Epidermal melanocyte (primary cell): ENCODE measurements around the gene SATB2.

Experiments used
- DNase-seq: peaks from one replicate; pipeline ENCODE4 v3.0.0; 2011; ENCODE audit warnings: low spot score; ENCODE audit not compliant: insufficient read length

The SATB2 gene

DNA sequence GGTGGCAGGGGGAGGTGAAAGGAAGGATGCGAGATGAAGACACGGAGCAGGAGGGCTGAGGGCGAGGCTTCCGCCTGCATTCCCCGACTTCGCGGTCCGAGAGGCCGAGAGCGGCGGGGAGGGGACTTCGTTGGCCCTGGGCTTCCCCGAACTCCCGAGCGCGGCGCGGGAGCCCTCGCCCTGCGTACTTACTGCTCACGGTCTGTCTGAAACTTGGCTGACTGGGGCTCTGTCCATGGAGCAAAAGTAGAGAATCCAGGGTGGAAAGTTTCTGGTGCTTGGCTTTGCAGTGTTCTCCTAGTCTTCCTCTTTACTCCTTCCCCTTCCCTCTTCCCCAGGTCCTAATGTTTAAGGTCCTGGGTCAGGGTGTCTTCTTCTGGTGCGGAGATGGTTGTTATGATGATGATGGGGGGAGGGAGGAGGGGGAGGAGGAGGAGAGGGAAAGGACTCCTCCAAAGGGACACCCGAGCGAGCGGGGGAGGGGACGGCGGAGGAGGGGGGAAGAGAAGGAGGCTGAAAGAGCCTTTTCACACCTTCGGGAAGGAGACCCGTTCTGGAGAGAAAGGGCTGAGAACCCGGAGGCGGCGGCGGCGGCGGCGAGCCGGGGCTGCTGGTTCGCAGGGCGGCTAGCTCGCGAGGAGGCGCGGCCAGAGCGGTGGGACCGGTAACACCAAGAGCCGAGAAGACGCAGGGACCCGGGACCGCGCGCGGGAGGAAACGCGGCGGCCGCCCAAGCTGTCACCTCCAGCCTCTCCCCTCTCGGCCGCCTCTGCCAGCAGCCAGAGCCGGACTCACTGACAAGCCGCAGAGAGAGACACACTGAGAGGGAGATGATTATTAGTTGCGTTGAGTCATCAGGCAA, at the start of gene SATB2:
Gene SATB2 (minus strand): TSS at position 793 of the 862 bp plus-strand sequence. CDS start 1,902 bp downstream, outside the sequence.
- no peak for DNase-seq

DNA sequence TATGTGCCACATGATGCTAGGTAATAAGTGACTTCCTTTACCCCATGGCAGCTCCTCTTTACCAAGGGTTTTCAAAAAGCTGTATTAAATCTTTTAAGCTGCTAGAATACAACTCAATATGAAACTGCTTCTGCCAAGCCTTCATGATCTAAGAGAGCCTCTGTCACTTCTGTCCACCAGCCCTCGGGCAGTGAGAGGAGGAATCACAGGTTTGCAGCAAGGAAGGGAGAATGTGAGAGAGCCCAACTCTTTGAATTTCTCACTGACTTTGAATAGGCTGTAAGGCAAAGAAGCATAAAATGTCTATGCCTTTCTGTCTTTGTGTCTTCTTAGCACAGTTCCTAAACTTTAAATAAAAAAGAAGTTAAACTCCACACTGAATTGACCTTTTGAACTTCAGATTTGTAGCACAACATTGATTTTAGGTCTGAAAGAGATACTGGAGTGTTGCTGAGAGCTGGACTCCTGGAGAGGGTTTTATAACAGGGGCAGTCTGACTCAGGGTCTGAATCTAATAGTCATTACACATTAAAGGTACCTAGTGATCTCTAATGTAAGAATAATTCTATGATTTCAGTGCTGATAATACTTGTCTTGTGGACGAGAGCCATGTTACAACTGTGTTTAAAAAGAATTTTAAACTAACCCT, 48.1 kb upstream of the SATB2 start:
- no peak for DNase-seq

DNA sequence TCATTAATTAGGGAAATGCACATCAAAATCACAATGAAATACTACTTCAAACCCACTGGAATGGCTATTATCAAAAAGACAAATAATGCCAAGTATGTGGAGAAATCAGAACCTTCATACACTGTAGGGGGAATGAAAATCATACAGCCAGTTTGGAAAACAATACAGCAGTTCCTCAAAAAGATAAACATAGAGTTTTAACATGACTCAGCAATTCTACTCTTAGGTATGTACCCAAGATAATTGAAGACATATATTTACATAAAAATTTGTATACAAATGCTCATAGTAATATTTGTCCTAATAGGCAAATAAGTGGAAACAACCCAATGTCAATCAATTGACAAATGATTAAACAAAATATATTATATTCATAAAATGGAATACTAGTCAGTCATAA, 45.4 kb upstream of the SATB2 start:
- DNase-seq: no peak

DNA sequence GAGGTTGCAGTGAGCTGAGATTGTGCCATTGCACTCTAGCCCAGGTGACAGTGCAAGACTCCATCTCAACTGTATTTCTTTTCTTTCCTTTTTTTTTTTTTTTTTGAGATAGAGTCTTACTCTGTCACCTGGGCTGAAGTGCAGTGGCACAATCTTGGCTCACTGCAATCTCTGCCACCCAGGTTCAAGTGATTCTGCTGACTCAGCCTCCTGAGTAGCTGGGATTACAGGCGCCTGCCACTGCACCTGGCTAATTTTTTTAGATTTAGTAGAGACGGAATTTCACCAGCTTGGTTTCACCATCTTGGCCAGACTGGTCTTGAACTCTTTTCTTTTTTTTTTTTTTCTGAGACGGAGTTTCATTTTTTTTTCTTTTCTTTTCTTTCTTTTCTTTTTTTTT, 41.3 kb upstream of the SATB2 start:
- no peak for DNase-seq

DNA sequence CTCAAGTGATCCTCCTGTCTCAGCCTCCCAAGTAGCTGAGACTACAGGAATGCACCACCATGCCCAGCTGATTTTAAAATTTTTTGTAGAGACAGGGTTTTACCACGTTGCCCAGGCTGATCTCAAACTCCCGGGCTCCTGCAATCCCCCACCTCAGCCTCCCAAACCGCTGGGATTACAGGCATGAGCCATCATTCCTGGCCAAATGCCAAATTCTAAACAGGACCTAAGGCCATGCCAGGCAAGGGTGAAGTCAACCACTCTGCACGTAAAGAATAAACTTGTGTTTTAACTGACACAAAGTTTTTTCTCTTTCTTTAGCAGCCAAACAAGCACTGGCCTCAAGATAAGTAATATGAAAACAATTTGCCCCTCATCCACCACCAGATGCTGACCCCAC, 37.4 kb upstream of the SATB2 start:
- DNase-seq: no peak

DNA sequence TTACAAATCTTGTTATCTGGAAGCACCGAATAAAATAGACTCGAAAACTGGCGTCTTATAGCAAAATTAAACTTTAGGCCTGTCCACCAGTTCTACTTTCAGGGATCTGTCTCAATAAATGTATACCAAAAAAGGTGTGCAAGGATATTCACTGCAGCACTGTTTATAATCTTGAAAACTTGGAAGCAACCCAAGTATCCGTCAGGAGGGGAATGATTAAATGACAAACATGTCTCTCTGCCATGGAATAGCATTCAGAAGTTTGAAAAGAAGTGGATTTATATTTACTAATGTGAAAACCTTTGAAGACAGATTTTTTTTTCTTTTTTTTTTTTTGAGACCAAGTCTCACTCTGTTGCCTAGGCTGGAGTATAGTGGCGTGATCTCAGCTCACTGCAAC, 32.3 kb upstream of the SATB2 start:
- DNase-seq: no peak

DNA sequence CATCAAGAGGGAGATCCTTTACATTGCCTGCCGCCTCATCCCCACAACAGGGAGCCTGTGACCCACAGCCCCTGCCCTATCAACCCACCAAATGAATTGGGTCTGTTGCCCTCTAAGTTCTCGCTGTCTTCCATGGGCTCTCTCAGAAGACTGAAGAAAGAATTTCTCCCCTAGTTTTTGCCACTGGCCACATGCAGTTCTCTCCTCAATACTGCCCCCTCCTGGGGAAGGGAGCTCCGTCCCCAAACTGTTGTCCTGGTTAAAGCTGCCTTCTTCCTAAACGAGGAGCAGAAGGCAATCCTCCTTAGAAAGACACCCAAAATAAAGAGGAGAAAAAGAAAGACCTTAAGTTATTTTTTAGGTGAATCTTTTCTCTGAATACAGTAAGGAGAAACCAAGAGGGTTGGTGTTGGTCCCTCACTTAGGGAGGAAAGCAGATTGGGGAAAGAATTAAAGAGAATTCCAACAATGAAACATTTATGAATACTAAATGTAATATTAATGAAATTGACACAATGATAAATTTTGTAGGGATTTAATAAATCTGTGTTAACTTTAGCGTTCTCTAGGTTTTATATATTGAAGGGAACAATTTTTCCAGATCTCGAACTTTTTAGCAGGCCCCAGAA, 31.1 kb upstream of the SATB2 start:
- DNase-seq: peak; percentile 45

DNA sequence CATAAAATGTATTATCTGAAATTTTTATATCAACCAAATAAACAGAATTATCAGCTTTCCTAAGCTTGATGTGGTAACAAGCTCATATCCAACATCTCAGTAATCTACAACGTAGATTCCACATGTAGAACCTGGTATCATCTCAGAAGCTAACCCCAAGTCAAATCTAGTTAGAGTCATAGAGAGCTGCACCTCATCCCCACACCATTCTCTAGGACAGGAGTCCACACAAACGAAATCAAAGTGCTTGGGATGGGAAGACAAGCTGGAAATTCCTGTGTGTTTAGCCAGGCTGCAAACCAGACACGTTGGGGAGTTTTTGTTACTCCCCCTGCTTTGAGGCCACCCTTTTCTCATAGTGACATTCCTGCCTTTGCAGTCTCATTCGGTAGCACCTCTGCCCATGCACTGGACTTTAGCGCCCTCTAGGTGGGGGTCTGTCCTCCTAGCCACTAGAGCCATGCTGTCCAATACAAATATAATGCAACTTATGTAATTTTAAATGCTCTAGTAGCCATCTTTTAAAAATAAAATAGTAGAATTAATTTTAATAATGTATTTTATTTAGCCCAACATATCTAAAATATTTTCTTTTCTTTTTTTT, 28.1 kb upstream of the SATB2 start:
- no peak for DNase-seq

DNA sequence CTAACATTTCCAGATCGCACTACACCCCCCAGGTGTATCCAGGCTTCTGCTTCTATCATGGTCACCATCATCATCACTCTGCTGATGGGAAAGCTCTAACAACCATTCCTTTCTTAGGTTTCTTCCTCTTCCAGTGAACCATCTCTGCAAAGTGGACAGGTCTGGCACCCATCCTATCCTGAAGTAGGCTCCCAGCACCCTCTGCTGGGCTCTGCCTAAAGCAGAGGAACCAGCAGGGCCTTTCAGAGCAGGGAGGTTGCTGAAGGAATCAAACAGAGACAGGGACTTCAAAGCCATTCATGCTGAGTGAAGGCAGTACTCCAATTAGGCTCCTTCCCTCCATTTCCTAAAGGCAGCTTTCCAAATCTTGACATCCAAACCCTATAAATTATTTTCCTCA, 27.2 kb upstream of the SATB2 start:
- no peak for DNase-seq

DNA sequence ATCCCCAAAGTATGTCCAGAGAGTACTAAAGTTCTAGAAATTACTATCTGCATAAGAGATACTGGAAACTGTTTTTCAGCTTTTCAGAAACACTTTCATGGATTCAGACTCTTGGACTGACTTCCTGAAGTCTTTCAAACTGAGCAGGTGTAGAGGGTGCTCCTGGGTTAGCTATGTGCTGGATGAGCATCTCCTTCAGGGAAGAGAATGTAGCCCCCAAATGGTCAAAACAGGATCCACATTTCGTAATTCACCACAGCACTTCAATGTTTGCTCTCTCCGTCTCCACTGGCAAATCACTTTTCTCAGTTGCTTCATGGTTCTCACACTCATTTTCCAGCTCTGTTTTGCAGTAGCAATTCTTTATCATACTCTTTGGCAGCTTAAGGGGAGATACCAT, 23.2 kb upstream of the SATB2 start:
- no peak for DNase-seq

DNA sequence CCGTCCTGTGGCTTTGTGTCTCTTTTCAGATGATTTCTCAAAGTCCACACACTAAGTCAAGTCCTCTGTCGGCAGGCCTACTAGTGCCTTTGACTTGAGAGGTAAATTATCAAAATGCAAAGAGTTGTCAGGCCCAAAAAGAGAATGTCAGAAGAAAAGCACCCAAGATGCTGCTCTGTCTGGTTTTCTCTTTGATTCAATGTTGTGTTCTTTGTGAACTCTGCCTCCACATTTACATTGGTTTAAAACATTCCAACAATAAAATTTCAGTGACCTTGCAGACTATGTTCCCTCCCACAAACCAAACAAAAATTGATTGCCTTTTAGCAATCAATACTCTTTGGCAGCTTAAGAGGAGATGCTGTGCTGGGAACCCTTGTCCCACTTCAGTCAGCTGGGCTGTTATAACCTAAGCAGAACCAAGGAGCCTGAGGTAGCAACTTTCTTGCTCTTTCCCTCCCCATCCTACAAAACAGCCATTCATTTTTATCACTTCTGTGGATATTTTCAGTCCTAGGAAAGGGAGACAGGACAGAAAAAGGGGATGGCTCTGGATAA, 19.6 kb upstream of the SATB2 start:
- DNase-seq: no peak

DNA sequence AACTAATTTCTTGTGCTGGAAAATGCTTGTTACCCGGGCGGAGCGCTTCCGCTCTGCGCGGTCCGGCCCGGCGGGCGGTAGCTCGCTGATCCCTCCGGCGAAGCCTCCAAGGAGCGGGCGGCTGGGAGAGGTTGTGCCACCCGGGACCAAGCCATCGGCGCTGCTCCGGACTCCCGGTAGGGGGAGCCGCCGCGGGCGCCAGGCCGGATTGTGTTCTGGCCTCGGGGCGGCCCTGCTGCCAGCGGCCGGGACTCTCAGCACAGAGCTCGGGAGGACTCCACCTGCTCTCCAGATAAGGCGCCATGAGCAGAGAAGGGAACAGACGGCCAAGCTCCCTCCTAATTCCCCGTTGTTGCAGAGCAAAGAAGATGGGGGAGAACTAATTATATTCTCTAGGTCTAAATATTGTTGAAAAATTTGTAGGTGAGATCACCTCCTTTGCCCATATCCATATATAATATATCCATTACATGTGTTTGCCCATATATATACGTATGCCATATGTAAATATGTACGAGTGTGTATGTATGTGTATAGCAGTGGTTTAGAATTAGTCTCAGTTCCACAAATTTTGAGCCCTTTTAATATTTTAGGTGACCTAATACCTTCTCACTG, 13.8 kb upstream of the SATB2 start:
- no peak for DNase-seq

DNA sequence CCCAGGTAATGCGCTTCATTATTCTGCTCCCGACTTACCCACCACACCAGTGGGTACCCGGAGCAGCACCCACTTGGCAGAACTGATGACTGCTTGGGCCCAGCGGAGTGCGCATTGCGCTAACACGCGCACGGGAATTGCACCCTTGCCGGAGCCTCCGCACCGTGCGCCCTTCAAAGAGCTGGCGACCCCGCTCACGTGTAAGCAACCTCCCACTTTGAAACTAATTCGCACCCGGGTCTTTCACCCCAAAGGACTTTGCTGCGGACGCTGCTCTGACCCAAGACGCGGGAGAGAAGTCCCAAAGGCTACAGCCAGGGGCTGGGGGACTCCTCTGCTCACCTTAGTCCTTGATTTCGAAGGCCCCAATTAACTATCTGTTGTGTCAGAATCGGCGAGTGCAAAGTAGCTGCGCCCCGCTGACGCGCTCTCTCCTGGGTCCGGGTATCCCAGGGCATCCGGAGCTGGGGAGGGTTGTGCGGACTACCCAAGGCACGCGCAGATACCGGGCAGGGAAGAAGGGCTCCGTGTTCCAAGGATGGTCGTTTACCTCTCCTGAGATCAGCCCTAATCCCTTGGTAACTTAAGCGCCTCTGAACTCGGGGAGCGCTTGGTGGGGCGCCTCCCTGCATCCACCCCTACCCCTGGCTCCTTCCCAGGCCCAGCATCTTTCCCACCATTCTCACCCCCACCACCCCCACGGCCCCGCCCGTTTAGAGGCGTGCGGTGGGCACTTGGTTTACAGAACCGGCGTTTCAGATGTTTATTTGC, 13.1 kb upstream of the SATB2 start:
- no peak for DNase-seq

DNA sequence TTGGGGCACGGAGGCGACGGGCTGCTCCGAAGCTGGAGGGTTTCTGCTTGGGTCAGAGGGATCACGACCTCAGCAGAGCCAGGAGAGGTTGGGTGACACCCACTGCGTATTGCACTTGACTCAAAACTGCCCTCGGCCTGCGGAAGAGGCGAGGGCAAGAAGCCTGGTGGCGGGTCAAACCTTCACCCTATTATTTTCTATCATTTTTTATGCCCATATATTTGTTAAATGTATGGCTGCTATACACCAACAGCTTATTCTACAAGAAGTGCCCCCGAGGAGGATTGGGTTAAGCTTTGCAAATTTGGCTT, 12.6 kb upstream of the SATB2 start:
- DNase-seq: no peak

DNA sequence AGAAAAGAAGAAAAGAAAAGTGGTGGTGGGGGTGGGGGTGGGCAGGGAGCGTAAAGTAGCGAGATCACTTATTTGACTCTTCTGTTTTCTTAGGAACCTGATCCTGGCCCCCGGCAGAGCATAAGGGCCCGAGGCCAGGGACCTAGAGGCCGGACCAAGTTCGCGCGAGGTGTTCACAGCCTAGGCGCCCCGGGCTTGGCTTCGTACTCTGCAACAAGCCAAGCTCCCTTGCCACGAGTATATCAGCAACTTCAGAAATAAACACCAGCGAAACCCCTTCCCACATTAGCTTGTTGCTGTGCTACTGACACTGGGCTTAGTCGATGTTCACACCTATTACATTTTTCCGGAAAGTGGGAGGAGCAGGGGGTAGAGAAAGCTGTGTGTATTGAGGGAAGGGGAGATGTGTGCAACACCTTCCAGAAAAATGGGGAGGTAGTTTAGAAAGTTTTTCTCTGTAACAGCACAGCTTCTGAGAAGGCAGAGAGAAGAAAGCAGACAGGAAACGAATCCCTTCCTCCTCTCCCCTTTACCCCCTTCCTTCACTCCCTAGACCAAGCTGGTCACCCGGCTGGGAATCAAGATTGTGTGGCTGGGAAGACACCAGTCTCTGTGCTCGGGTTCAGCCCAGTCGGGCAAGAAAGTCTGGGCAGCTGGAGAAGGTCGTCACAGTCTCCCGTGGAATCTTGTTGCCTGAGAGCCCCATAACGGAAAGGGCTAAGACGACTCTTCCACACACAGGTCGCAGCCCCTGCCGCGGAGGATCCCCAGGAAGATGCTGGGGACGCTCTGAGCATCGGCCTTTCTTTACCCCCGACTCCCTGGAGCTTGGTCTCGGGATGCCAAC, 12.0 kb upstream of the SATB2 start:
- no peak for DNase-seq

DNA sequence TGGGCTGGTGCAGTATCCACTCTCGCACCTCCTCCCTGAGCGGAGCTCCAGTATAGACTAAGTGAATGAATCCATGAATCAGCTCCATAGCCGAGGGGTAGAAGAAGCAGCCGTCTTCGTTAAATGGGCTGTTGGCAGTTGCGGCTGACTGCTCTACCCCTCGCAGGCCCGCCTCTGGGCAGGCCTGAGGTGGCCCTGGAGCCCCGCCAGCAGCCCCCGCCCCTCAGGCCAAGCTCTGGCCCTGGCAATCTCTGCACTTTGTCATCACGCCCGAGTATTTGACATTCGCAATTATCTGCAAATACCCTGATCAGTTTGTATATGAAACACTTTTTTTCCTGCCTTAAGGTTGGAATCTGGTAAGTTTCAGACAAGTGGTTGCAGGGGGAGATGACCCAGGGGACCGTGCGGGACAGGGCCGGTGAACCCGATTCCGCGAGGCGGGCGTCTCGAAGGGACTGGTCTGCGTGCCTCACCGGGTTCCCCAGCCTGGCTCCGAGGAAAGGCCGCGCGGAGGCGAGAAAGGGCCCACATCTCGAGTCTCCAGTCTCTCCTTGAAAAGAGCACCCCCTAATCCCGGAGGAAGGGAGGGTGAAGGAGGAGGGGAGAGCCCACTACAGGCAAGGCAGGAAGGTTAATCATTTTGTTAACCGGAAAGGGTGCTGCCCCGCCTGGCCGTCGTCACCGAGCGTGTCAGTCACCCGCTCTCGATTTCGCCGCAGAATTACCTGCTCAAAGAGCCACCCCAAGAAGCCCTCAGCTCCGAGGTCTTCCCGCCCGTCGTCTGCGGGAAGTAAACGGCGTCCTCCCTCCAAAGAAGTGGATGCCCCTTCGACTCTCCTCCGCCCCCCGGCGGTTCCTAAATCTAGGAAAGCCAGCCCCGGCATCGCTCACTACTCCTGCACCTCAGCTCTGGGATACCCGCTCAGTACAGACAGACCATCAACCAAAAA, 11.1 kb upstream of the SATB2 start:
- no peak for DNase-seq

DNA sequence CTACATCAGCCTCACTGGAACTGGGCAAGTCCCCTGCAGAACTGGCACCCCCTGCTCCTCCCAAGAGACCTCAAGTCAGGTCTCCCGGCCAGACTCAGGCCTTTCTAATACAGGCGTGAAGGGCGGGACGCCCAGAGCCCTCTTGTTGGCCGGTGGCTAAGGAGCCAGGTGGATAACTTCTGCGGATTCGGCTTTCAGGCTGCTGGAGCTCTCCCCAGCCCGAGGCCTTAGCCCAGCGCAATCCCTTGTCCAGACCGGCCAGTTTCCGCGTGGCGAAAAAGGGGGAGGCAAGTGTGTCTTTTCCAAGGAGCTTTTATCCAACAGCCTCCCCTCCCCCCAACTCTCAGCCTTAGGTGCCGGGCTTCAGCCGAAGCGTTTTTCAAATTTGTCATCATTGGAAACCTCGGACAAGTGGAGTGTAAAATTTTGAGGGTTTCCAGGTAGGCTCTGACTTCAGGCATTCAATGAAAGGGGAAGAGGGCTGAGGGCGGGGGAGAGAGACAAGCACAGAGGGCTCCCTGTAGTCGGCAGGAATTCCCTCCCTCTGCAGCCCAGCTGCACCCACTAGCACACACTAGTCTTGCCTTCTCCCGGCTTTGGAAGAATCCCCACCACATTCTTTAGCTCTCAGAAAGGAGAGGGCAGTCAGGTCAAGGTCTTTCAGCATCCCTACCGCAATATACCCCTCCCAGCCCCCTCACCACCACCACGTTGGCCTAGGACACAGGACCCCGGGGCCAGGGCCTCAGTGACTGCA, 9.5 kb upstream of the SATB2 start:
- DNase-seq: no peak

DNA sequence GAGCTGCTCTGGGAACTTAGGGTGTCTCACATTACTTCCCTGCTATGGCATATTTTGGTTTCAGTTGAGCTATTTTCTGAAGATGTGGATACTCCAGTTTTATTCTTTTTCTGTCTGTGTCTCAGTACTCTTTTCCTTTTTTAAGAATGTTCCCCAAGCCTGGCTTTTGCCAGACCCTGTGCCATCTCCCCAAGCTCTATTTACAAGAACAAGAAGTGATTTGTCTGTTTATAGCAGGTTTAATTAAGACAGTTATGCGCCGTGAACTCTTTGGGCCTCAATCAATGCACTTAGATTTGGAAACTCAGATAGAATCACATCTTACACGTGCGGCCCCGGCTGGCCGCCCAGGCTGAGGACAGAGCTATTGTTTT, 8.9 kb upstream of the SATB2 start:
- no peak for DNase-seq
